T follicular helper cell (primary cell): Measurements from ENCODE around the gene ACACA.

Experiments
- DNase-seq: peaks from one replicate; pipeline ENCODE4 v3.0.0-alpha.2; 2020; ENCODE audit warnings: low read depth

Gene ACACA

GRCh38 chr17:37131669-37132611 lies 274.7 kb downstream of the ACACA start:
- DNase-seq: no peak

GRCh38 chr17:37130984-37131446 lies 275.6 kb downstream of the ACACA start:
- no peak for DNase-seq

- DNase-seq: no peak
Measured at GRCh38 chr17:37124821-37125173, 281.8 kb downstream of the ACACA start.

GRCh38 chr17:37123941-37124820 lies 282.5 kb downstream of the ACACA start:
- no peak for DNase-seq

DNA sequence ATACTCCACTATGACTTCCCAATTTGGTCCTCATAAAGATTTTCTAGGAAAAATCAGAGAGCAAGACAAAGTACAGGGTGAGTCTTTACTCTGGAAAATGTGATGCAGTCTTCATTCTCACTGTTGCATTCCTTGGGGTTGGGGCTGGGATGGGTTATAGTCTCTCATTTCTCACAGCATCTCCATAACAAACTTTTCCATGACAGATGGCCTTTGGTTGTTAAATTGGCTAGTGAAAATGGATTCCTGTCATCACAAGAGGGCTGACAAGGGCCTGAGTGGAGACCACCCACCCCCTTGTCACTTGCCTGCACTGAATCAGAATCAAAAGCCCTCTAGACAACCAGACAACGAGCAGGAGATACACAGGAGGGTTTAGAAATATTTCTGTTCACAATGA lies 283.2 kb downstream of the ACACA start:
- DNase-seq: no peak

DNA sequence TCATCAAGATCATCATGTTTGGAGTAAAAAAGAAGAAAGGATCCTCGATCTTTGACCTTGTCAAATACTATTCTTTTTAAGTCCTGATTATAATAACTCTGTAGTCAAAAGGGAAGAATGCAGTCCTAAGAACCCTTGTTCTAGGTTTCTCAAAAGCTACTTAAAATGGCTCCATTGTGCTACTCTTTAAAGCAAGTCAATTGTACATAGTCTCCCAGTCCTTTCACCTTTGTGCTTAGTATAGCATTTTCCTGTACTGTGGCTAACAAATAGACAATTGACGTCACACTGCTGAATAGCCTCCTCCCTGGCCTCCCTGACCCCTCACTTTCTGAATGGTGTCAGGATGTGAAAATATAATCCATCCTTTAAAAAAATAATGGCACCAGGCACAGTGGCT lies 285.0 kb downstream of the ACACA start:
- DNase-seq: no peak

GRCh38 chr17:37118366-37119137 lies 288.1 kb downstream of the ACACA start:
- no peak for DNase-seq

DNA sequence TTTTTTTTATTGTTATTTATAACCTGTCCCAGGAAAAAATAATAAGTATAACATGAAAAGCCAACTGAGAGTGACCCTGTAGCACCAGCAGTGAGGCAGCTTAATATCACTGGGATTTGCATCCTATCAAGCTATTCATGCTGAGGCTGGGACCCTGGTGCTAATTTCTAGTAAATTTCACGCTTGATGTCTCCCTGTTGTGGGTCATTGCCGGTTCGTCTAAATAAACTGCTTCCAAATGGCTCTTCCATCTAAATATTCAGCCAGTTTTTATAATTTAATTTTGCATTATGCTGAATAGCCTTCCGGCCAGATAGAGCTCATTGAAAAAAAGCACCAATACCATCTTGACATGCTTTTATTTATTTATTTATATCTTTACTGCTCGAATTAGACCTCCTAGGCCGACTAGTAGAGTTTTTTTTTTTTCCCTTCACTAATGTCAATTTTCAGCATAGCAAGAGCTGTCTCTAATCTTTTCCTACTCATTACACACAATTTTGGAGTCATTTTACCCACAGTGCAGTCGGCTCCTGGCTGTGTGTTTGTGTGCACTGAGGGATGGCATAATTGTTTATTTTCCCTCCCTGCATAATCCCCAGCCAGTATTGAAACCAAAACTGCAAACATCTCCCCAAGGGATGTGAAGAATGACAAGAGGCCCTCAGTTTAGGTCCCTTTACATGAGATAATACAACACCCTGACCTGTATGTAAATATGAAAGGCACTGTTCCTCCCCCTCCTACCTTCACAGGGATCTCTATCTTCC lies 289.1 kb downstream of the ACACA start:
- no peak for DNase-seq

- no peak for DNase-seq
Measured at GRCh38 chr17:37116671-37117185, 289.9 kb downstream of the ACACA start.

DNA sequence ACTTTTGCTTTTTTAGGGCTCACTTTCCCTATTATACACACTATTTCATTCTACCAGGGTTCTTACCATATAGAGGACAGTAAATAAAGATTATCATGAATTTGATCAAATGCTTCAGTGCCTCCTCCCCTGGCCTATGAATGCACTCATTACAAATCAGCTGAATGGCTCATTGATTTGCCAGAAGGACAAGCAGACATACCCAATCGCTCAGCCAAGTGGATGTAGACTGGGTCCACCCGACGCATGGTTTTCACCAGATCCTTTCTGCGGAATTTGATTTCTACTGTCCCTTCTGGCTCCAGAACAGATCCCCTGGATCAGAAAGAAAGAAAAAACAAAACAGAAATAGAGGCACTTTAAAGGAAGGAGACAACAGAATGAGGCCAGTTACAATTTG lies 295.3 kb downstream of the ACACA start:
- no peak for DNase-seq

- no peak for DNase-seq
Measured at GRCh38 chr17:37110746-37111145, 295.9 kb downstream of the ACACA start.

DNA sequence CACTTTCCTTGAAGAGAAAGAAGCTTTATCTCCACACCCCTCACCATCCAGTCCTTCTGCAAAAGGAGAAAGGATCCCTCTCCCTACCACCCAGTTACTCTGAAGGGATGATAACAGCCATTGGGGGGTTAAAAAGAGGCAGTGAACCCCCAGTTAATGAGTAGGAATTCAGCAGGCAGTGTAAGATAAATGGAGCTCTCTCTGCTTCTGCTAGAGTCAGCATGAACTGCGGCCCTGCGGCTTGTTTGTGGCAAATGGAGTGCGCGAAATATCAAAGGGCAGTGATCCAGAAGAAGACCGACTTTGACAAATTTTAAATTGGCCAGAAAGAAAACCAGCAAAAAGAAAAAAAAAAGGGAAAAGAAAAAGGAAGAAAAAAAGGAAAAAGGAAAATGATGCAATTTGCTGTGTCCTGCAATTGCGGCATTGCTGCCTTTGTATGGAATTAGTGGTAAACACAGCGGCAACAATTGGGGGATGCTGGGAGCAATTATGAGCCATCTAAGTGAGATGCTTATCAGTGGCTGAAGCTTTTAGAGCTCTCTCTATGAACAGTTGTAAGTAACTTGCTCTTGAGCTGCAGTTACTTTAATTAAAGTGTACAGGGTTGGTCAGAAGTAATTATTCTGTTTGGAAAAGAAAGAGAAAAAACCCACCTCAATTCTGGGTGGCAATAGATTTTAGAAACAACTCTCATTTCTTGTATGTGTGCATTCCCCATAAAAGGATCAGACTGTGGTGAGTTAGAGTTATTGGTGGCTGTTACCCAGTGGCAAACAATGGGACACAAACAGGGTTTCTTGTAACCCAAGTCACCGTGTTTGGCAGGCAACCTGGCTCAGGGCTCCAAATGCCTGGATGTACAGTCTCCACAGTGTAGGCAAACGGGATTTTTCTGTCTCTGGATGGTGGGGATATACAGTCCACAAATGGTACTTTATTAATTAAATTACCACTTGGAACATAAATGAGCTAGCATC lies 296.6 kb downstream of the ACACA start:
- no peak for DNase-seq

- no peak for DNase-seq
Measured at GRCh38 chr17:37109106-37109505, 297.5 kb downstream of the ACACA start.

DNA sequence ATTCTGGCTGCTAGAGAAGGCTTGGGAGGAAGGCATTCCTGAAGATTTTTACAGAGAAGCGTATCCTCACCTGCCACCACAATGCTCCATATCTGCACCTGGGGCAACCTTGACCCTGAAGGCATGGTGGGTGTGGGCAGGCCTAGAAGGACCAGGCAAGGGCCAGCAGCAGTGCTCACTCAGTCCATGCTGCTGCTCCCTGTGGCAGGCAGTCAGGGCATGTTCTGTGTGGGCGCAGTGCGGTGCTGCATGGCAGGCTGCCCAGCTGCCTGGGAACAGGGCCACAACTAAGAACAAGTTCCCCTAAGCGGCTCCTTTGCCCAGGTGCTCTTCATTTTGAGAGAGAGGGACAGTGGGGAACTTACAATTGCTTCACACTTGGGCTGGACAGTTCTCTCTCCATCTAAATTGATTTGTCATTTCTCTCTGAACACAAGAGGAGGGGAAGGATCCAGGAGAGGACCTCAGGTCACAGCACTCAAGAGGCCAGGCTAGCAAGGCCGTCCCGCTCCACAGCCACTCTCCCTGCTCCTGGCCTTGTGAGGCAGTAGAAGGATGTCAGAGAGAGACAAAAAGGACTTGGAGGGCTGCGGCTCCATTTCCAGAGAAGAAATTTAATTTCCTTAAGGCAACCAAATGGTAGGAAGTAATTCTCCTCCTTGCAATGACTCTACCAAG lies 299.1 kb downstream of the ACACA start:
- DNase-seq: no peak

- DNase-seq: no peak
Measured at GRCh38 chr17:37106049-37106448, 300.6 kb downstream of the ACACA start.

GRCh38 chr17:37103231-37103630 lies 303.4 kb downstream of the ACACA start:
- no peak for DNase-seq

- DNase-seq: no peak
Measured at GRCh38 chr17:37101306-37101705, 305.3 kb downstream of the ACACA start.

DNA sequence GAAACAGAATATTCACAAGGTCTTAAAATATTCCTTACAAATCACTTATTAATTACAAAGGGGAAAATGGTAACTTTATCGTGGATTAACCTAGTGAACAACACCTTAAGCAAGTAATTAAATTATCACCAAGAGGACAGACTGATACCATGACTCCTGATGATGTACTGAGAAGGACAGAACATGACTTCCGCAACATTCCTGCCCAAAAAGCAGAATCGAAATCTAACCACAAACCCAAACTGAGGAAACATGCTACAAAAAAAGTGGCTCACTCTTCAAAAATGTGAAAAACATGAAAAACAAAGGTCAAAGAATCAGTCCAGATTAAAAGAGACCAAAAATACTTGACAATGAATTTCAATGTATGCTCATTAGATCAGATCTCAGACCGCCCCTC lies 306.4 kb downstream of the ACACA start:
- DNase-seq: no peak
